Activated B cell treated with CpG ODN at 0.5 μM for 24 hours (primary cell): ENCODE results near the gene MTERF4. TPM values are rescaled to one million over a fixed set of nuclear protein-coding genes. Genes with fewer than 3 reads are reported as not detected.
A peak's percentile ranks its signal among the peaks of the same experiment; 100 is the strongest.

Source experiments
- ATAC-seq: fragments of 200-7000 bp; cut with Tn5 transposase; one replicate; pipeline ENCODE4 v1.10.0; 2021; ENCODE audit warnings: low read depth, mild to moderate bottlenecking, moderate library complexity
- CTCF ChIA-PET: fragments of 350-600 bp; sonication (Branson Sonifier 250); formaldehyde crosslinking; loops from one replicate; lab custom pipeline; 2021; ENCODE audit warnings: antibody characterized with exemption; lab: Charles Lee
- POLR2A ChIA-PET: fragments of 350-600 bp; sonication (Branson Sonifier 250); formaldehyde crosslinking; loops from one replicate; lab custom pipeline; 2021; ENCODE audit warnings: antibody characterized with exemption; lab: Charles Lee
- DNase-seq: peaks from one replicate; pipeline ENCODE4 v3.0.0; 2022
- H3K27ac Mint-ChIP-seq: one replicate; pipeline ENCODE4 v1.8.0; 2020; ENCODE audit warnings: mixed read lengths
- H3K27me3 Mint-ChIP-seq: one replicate; pipeline ENCODE4 v1.8.0; 2021; ENCODE audit warnings: mixed read lengths
- H3K36me3 Mint-ChIP-seq: one replicate; pipeline ENCODE4 v1.8.0; 2021; ENCODE audit warnings: low read depth, mixed read lengths
- H3K4me1 Mint-ChIP-seq: one replicate; pipeline ENCODE4 v1.8.0; 2021; ENCODE audit warnings: mixed read lengths
- H3K4me3 Mint-ChIP-seq: one replicate; pipeline ENCODE4 v1.8.0; 2020; ENCODE audit warnings: mild to moderate bottlenecking, mixed read lengths
- H3K9me3 Mint-ChIP-seq: one replicate; pipeline ENCODE4 v1.8.0; 2020; ENCODE audit warnings: mixed read lengths
- intact Hi-C: fragments of 100-400 bp; cut with micrococcal nuclease; formaldehyde crosslinking; loops from one replicate; pipeline ENCODE4 v1.15.1; 2024
- total RNA-seq: library from RNA; stranded (reverse); gene quantifications from 2 replicates; pipeline ENCODE4 v1.2.3, GENCODE V29; 2022
- TF ChIP-seq, protein P1 (sequence below): fragments of 200-600 bp; IDR thresholded peaks from one replicate; pipeline ENCODE4 v1.8.0; 2022; ENCODE audit warnings: antibody characterized with exemption, mild to moderate bottlenecking

MTERF4 gene
- total RNA-seq, 1 donor from 2014 or later: 122 TPM

DNA sequence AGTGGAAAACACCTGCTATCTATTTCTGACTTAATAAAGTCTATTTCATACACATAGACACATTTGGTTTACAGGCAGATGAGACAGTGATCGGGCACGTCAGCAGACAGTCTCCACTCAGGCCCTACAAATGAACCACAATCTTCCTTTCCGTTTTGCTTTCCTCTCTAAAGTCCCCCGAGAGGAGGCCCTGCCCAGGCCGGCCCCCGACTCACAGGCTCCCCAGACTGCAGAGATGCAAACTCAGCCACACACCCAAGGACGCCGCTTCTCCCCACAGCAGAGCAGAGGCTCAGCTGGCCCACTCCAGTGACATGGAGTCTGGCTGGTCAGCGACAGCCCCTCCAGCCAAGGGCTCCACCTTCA lies 9.3 kb upstream of the MTERF4 start:
- Mint-ChIP-seq H3K36me3 (peaks cover 49% of the 10 kb centered on the region), H3K27ac (peak overlapping the region; percentile 94), H3K4me1 (peaks cover 53% of the 10 kb centered on the region), H3K4me3 (peak overlapping the region; percentile 70), H3K9me3 (no peaks in the 10 kb centered on the region), H3K27me3 (no peaks in the 10 kb centered on the region)
- TF ChIP-seq, protein P1, sequence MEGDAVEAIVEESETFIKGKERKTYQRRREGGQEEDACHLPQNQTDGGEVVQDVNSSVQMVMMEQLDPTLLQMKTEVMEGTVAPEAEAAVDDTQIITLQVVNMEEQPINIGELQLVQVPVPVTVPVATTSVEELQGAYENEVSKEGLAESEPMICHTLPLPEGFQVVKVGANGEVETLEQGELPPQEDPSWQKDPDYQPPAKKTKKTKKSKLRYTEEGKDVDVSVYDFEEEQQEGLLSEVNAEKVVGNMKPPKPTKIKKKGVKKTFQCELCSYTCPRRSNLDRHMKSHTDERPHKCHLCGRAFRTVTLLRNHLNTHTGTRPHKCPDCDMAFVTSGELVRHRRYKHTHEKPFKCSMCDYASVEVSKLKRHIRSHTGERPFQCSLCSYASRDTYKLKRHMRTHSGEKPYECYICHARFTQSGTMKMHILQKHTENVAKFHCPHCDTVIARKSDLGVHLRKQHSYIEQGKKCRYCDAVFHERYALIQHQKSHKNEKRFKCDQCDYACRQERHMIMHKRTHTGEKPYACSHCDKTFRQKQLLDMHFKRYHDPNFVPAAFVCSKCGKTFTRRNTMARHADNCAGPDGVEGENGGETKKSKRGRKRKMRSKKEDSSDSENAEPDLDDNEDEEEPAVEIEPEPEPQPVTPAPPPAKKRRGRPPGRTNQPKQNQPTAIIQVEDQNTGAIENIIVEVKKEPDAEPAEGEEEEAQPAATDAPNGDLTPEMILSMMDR: no peak
- ATAC-seq: peak; percentile 53
- intact Hi-C loops: no loop called here
- POLR2A ChIA-PET: interaction anchor here (1.1 to 6.9 kb wide), 12 partner anchors 10 to 205 kb away, joined by 3 to 142 read pairs (median 6); partner anchors contain the start of genes HDLBP, MTERF4, PASK and PPP1R7
- CTCF ChIA-PET: interaction anchor here (2.0 kb wide), 1 partner anchor 33 kb away, joined by 12 read pairs; no protein-coding TSS in a partner anchor
- no peak for DNase-seq

DNA sequence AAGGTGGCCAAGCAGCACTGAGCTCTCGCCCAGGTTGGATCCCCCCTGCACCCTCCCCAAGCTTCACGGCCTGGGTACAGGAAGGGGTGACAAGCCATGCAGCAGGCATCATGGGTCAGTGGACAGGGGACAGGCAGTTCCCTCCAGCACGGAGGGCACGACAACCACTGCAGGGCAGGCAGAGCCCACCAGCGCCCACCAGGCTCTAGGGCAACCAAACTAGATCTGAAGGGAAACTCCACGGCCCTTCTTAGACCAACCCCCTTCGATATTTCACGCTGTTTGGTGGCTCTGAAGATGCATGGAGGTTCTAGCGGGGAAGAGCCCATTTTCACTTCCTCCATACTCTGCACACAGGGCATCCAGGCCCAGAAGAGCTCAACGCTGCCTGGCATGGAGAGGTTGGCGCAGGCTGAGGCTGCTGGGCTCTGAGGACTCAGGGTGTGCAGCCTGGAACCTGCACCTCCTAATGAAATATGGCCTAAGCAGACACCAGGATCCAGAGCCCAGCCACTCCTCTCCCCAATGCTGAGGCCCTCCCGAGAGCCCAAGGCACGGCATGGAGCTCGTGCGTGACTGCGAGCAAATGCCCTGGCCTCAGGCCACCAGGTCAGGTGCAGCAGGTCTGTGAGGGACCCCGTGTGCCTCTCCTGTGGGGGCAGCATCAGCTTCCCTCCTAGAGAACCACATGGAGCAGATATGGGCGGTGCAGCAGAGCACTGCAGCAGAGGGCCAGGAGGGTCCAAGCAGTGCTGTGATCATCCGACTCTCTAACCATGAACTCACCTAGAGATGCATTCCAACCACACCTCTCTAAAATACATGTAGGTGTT lies 8.7 kb upstream of the MTERF4 start:
- Mint-ChIP-seq H3K4me3 (peak overlapping the region; percentile 70), H3K9me3 (no peaks in the 10 kb centered on the region), H3K27ac (peak overlapping the region; percentile 94), H3K27me3 (no peaks in the 10 kb centered on the region), H3K36me3 (peaks cover 46% of the 10 kb centered on the region), H3K4me1 (peaks cover 53% of the 10 kb centered on the region)
- DNase-seq (peak; percentile 46), ATAC-seq (peak; percentile 80)
- ChIA-PET POLR2A (interaction anchor here (0.7 to 6.9 kb wide), 20 partner anchors 9 to 545 kb away, joined by 3 to 142 read pairs (median 4); partner anchors contain the start of genes HDLBP, MTERF4, PASK and PPP1R7), CTCF (interaction anchor here (1.5 to 2.0 kb wide), 3 partner anchors 33 to 128 kb away, joined by 4 to 12 read pairs (median 9); partner anchors contain the start of gene PPP1R7)
- TF ChIP-seq, protein P1: no peak
- intact Hi-C loops: loop anchor here (1.0 kb wide), 4 partner anchors 9 to 70 kb away; partner anchors contain the start of genes MTERF4 and PPP1R7

DNA sequence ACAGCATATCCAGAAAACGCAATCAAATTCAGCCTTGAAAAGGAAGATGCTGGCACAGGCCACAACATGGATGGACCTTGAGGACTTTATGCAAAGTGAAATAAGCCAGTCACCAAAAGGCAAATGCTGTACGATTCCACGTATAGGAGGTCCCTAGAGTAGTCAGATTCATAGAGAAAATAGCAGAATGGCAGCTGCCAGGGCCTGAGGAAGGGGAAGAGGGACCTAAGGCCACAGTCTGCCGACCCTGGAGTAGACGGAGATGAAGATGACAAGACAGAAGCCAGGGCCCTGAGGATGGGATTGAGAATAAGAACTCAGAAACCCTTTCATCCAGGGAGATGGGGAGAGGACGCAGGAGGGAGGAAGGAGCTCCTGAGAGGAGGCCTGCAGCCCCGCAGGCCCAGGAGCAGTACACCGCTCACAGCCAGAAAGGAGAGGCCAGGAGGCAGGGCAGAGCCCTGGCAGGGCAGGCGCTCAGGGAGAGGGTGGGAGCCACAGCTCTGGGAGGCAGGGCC lies 8.1 kb upstream of the MTERF4 start:
- ChIA-PET POLR2A (interaction anchor here (0.7 to 6.9 kb wide), 20 partner anchors 9 to 545 kb away, joined by 3 to 142 read pairs (median 4); partner anchors contain the start of genes HDLBP, MTERF4, PASK and PPP1R7), CTCF (interaction anchor here (1.5 to 2.0 kb wide), 3 partner anchors 32 to 127 kb away, joined by 4 to 12 read pairs (median 9); partner anchors contain the start of gene PPP1R7)
- peaks cover 53% of the 10 kb centered on the region for H3K4me1 Mint-ChIP-seq
- peaks cover 40% of the 10 kb centered on the region for H3K36me3 Mint-ChIP-seq
- peak overlapping the region; percentile 94 for H3K27ac Mint-ChIP-seq
- peak overlapping the region; percentile 61 for H3K4me3 Mint-ChIP-seq
- DNase-seq: no peak
- no peaks in the 10 kb centered on the region for H3K27me3 Mint-ChIP-seq
- TF ChIP-seq, protein P1: no peak
- no peak for ATAC-seq
- intact Hi-C loops: loop anchor here (1.0 kb wide), 4 partner anchors 8 to 69 kb away; partner anchors contain the start of genes MTERF4 and PPP1R7
- no peaks in the 10 kb centered on the region for H3K9me3 Mint-ChIP-seq

DNA sequence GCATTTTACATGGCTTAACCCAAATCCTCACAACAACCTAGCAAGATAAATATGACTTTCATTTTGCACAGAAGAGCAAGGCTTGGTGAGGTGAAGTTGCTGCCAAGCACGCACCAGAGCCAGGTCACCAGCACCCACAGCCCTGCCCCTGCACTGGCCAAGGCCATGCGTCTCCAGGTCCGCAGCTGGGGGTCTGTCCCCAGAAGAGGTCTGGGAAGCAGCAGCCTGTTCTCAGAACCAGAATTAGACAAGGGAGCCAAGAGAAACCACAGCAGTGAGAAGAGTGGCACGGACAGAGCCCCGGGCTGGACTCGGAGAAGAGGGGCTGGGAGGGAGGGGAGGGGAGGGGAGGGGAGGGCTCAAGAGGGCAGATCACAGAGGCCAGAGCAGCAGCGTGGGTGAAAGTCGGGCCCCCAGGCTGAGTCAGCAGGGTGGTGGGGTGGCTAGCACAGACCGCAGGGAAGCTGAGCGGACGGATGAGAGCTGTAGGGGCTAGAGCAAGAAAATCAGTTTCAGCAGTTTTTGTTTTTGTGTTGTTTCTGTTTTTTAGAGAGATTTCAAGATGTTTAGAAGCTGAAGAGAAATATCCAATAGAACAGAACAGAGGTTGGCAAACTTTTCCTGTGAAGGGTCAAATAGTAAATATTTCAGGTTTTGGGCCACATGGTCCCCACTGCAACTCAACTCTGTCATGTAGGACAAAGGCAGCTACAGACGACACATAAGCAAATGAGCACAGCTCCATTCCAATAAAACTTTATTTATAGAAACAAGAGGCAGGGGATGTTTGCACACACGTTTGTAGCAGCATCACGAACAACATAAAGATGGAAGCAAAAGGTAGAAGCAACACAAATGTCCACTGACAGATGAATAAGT lies 7.4 kb upstream of the MTERF4 start:
- ChIA-PET POLR2A (interaction anchor here (0.8 to 6.9 kb wide), 6 partner anchors 8 to 544 kb away, joined by 3 to 142 read pairs (median 48); partner anchors contain the start of genes MTERF4, PASK and PPP1R7), CTCF (interaction anchor here (1.5 to 2.0 kb wide), 3 partner anchors 31 to 126 kb away, joined by 4 to 12 read pairs (median 9); partner anchors contain the start of gene PPP1R7)
- Mint-ChIP-seq H3K4me3 (peak overlapping the region; percentile 33), H3K36me3 (peaks cover 33% of the 10 kb centered on the region), H3K27me3 (no peaks in the 10 kb centered on the region), H3K9me3 (no peaks in the 10 kb centered on the region), H3K27ac (peak overlapping the region; percentile 94), H3K4me1 (peaks cover 53% of the 10 kb centered on the region)
- TF ChIP-seq, protein P1: no peak
- intact Hi-C loops: loop anchor here (1.0 to 10.0 kb wide), 5 partner anchors 7 to 545 kb away; partner anchors contain the start of genes DUSP28, MTERF4, PPP1R7 and RNPEPL1
- DNase-seq: no peak
- ATAC-seq: no peak
